Uterus (tissue), 2 donors: ENCODE data around the gene ZNF273.

Experiments
- POLR2A ChIP-seq, 2 donors: fragments of 450-650 bp; IDR thresholded peaks; one replicate each; pipeline ENCODE4 v1.6.1; 2016; ENCODE audit warnings: antibody characterized with exemption in 2 of 2, mild to moderate bottlenecking in 1 of 2, moderate library complexity in 1 of 2
- TF ChIP-seq, protein P1 (sequence below), 4 experiments: fragments of 200-600 bp in 2 of 4; fragments of 450-650 bp in 2 of 4; sonication (generic) in 2 of 4; IDR thresholded peaks; one replicate each; pipeline ENCODE4 v1.5.1; 2016 to 2019; ENCODE audit warnings: antibody characterized with exemption in 4 of 4, mild to moderate bottlenecking in 2 of 4, moderate library complexity in 1 of 4

DNA sequence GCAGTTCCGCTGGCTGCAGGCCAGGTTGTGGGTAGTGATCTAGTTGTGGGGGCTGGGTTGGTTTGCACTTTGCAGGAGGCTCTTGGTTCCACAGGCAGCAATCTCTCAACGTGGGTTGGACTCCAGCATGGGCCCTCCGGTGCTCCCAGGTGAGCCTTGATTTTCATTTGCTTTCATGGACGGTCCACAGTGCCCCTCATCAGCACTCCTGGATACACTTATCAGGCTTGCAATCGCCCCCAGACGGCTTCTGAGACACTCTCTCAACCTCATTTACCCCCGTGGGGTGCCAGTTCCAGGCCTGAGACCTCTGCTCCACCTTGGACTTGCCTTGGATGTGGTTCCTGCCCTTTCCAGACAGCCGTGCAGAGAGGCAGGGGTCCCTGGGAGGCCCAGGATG, 31.3 kb upstream of the ZNF273 start:
- TF ChIP-seq, protein P1, sequence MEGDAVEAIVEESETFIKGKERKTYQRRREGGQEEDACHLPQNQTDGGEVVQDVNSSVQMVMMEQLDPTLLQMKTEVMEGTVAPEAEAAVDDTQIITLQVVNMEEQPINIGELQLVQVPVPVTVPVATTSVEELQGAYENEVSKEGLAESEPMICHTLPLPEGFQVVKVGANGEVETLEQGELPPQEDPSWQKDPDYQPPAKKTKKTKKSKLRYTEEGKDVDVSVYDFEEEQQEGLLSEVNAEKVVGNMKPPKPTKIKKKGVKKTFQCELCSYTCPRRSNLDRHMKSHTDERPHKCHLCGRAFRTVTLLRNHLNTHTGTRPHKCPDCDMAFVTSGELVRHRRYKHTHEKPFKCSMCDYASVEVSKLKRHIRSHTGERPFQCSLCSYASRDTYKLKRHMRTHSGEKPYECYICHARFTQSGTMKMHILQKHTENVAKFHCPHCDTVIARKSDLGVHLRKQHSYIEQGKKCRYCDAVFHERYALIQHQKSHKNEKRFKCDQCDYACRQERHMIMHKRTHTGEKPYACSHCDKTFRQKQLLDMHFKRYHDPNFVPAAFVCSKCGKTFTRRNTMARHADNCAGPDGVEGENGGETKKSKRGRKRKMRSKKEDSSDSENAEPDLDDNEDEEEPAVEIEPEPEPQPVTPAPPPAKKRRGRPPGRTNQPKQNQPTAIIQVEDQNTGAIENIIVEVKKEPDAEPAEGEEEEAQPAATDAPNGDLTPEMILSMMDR (IDR thresholded peaks at IDR 0.05) = no peak
- TF ChIP-seq POLR2A (IDR thresholded peaks at IDR 0.05) = no peak
